Mucosa of rectum (tissue), 2 donors: Measurements from ENCODE around the gene MAP2K6.

Experiments
- H3K27ac ChIP-seq, 2 donors: one replicate each; pipeline ENCODE4 v1.7.0; 2013; ENCODE audit warnings: inconsistent platforms in 2 of 2, low read depth in 2 of 2, low read length in 2 of 2
- H3K27me3 ChIP-seq, 2 donors: one replicate each; pipeline ENCODE4 v1.7.0; 2013; ENCODE audit warnings: low read length in 2 of 2; ENCODE audit not compliant: control insufficient read depth in 2 of 2, insufficient read depth in 2 of 2
- H3K36me3 ChIP-seq, 2 donors: one replicate each; pipeline ENCODE4 v1.7.0; 2013; ENCODE audit warnings: low read length in 2 of 2; ENCODE audit not compliant: control insufficient read depth in 2 of 2, insufficient read depth in 2 of 2
- H3K4me1 ChIP-seq, 2 donors: one replicate each; pipeline ENCODE4 v1.7.0; 2013; ENCODE audit warnings: low read length in 2 of 2, mild to moderate bottlenecking in 1 of 2; ENCODE audit not compliant: control insufficient read depth in 2 of 2, insufficient read depth in 2 of 2
- H3K4me3 ChIP-seq, 2 donors: one replicate each; pipeline ENCODE4 v1.7.0; 2013; ENCODE audit warnings: low read length in 2 of 2
- H3K9ac ChIP-seq, 2 donors: one replicate each; pipeline ENCODE4 v1.7.0; 2013; ENCODE audit warnings: low read length in 2 of 2, low read depth in 1 of 2, mild to moderate bottlenecking in 1 of 2
- H3K9me3 ChIP-seq, 2 donors: one replicate each; pipeline ENCODE4 v1.7.0; 2013; ENCODE audit warnings: low read length in 2 of 2; ENCODE audit not compliant: control insufficient read depth in 2 of 2
- donor health status: healthy.
- donor health status: Normal muscosa, but diverticular disease.

MAP2K6 gene

GRCh38 chr17:69588316-69588715 is 173.8 kb downstream of the MAP2K6 start:
- Histone ChIP-seq H3K27me3 (no peaks in the 10 kb centered on the region), H3K4me1 (no peaks in the 10 kb centered on the region), H3K4me3 (no peak overlapping the region), H3K27ac (no peak overlapping the region), H3K9me3 (no peaks in the 10 kb centered on the region), H3K9ac (no peak overlapping the region), H3K36me3 (no peaks in the 10 kb centered on the region)

- no peak overlapping the region for H3K27ac ChIP-seq
- H3K9me3 ChIP-seq: no peaks in the 10 kb centered on the region
- H3K4me1 ChIP-seq: no peaks in the 10 kb centered on the region
- no peak overlapping the region for H3K4me3 ChIP-seq
- H3K9ac ChIP-seq: no peak overlapping the region
- no peaks in the 10 kb centered on the region for H3K36me3 ChIP-seq
- no peaks in the 10 kb centered on the region for H3K27me3 ChIP-seq
These were observed 174.3 kb downstream of the MAP2K6 start for GRCh38 chr17:69588827-69589239.

- Histone ChIP-seq H3K4me1 (no peaks in the 10 kb centered on the region), H3K27me3 (no peaks in the 10 kb centered on the region), H3K9ac (no peak overlapping the region), H3K4me3 (no peak overlapping the region), H3K9me3 (no peaks in the 10 kb centered on the region), H3K27ac (no peak overlapping the region), H3K36me3 (no peaks in the 10 kb centered on the region)
These were observed 176.2 kb downstream of the MAP2K6 start for GRCh38 chr17:69590671-69591070.

- no peaks in the 10 kb centered on the region for H3K9me3 ChIP-seq
- no peaks in the 10 kb centered on the region for H3K36me3 ChIP-seq
- H3K27me3 ChIP-seq: no peaks in the 10 kb centered on the region
- H3K4me1 ChIP-seq: no peaks in the 10 kb centered on the region
- no peak overlapping the region for H3K27ac ChIP-seq
- H3K4me3 ChIP-seq: no peak overlapping the region
- no peak overlapping the region for H3K9ac ChIP-seq
These were observed 178.3 kb downstream of the MAP2K6 start for GRCh38 chr17:69592692-69593350.

DNA sequence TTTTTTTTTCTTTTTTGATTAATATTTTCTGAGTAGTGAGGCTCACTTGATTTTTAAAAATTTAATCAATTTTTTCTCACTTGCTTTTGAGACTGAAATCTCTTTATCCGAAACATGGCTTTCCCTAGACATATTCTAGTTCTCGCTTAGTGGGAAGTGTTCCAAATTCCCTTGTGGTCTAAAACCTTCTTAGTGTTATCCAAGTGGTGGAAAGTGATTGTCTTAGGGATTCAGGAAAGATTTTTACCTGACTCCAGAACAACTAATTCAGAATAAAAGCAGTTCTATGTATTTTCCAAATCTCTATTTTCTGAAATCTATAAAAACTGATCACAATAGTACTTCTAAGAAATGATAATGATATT is 178.8 kb downstream of the MAP2K6 start:
- H3K9me3 ChIP-seq: no peaks in the 10 kb centered on the region
- H3K4me3 ChIP-seq: no peak overlapping the region
- H3K9ac ChIP-seq: no peak overlapping the region
- H3K36me3 ChIP-seq: no peaks in the 10 kb centered on the region
- no peaks in the 10 kb centered on the region for H3K27me3 ChIP-seq
- no peaks in the 10 kb centered on the region for H3K4me1 ChIP-seq
- H3K27ac ChIP-seq: no peak overlapping the region

GRCh38 chr17:69593716-69594115 is 179.2 kb downstream of the MAP2K6 start:
- H3K9ac ChIP-seq: no peak overlapping the region
- no peaks in the 10 kb centered on the region for H3K4me1 ChIP-seq
- no peaks in the 10 kb centered on the region for H3K27me3 ChIP-seq
- no peak overlapping the region for H3K4me3 ChIP-seq
- no peaks in the 10 kb centered on the region for H3K36me3 ChIP-seq
- H3K9me3 ChIP-seq: no peaks in the 10 kb centered on the region
- H3K27ac ChIP-seq: no peak overlapping the region

- H3K36me3 ChIP-seq: no peaks in the 10 kb centered on the region
- no peaks in the 10 kb centered on the region for H3K4me1 ChIP-seq
- H3K9me3 ChIP-seq: no peaks in the 10 kb centered on the region
- H3K9ac ChIP-seq: no peak overlapping the region
- no peak overlapping the region for H3K27ac ChIP-seq
- no peaks in the 10 kb centered on the region for H3K27me3 ChIP-seq
- H3K4me3 ChIP-seq: no peak overlapping the region
These were observed 180.1 kb downstream of the MAP2K6 start for GRCh38 chr17:69594641-69595040.

GRCh38 chr17:69596141-69596540 is 181.6 kb downstream of the MAP2K6 start:
- H3K4me3 ChIP-seq: no peak overlapping the region
- no peak overlapping the region for H3K27ac ChIP-seq
- H3K9me3 ChIP-seq: no peaks in the 10 kb centered on the region
- no peaks in the 10 kb centered on the region for H3K36me3 ChIP-seq
- H3K9ac ChIP-seq: no peak overlapping the region
- H3K4me1 ChIP-seq: no peaks in the 10 kb centered on the region
- no peaks in the 10 kb centered on the region for H3K27me3 ChIP-seq

GRCh38 chr17:69597898-69598692 is 183.6 kb downstream of the MAP2K6 start:
- Histone ChIP-seq H3K4me3 (no peak overlapping the region), H3K27ac (no peak overlapping the region), H3K9me3 (no peaks in the 10 kb centered on the region), H3K4me1 (no peaks in the 10 kb centered on the region), H3K9ac (no peak overlapping the region), H3K36me3 (no peaks in the 10 kb centered on the region), H3K27me3 (no peaks in the 10 kb centered on the region)

- no peak overlapping the region for H3K4me3 ChIP-seq
- H3K27me3 ChIP-seq: no peaks in the 10 kb centered on the region
- no peak overlapping the region for H3K9ac ChIP-seq
- H3K36me3 ChIP-seq: no peaks in the 10 kb centered on the region
- H3K4me1 ChIP-seq: peaks cover 0 to 3% of the 10 kb centered on the region in 2 donors
- no peaks in the 10 kb centered on the region for H3K9me3 ChIP-seq
- no peak overlapping the region for H3K27ac ChIP-seq
These were observed 188.5 kb downstream of the MAP2K6 start for GRCh38 chr17:69602972-69603371.
